ENCODE results near the gene PPP1R14C. TPM values are rescaled to one million over a fixed set of nuclear protein-coding genes. Genes with fewer than 3 reads are reported as not detected.

Gene PPP1R14C
- total and polyA plus RNA-seq, 2 donors (not counting 3 experiments of a cell fraction or from before 2014, with no cell fraction given) = not detected

GRCh38 chr6:150156460-150156859 is 13.6 kb downstream of the PPP1R14C start:
- DNase-seq (ENCODE audit: low read depth, low spot score) (no peak), FAIRE-seq (no peak)
- H3K4me2 ChIP-seq (ENCODE audit: insufficient read depth, low read length) = no peak overlapping the region
- H3K9me3 ChIP-seq (replicated peaks; ENCODE audit: control insufficient read depth, insufficient read depth, low read length) = no peaks in the 10 kb centered on the region
- no peak overlapping the region for H2AFZ ChIP-seq (ENCODE audit: low read depth, low read length)
- H3K9ac ChIP-seq (replicated peaks; ENCODE audit: extremely low read depth, insufficient read depth, low read length) = no peak overlapping the region
- ChIA-PET POLR2A (no interaction called here), CTCF (no interaction called here)
- H3K27me3 ChIP-seq (ENCODE audit: control insufficient read depth in 2 of 2, insufficient read depth in 2 of 2, low read length in 2 of 2) = peaks cover 8 to 13% of the 10 kb centered on the region in 2 experiments
- no TSS peak for BruUV-seq (replicated peaks)
- H4K20me1 ChIP-seq (replicated peaks; ENCODE audit: control insufficient read depth, extremely low read depth, insufficient read depth, low read length) = no peaks in the 10 kb centered on the region
- no peaks in the 10 kb centered on the region for H3K36me3 ChIP-seq (ENCODE audit: control insufficient read depth in 2 of 2, extremely low read depth in 1 of 2, insufficient read depth in 2 of 2, low read length in 2 of 2)
- no peak overlapping the region for H3K4me3 ChIP-seq (replicated peaks in 1 of 3; ENCODE audit: insufficient read depth in 1 of 3, low read depth in 1 of 3, low read length in 3 of 3)
- intact Hi-C loops (cut with micrococcal nuclease) = no loop called here
- dilution Hi-C loops (cut with MboI; ENCODE audit: extremely low pct_ligation_motif_present, low sequenced_read_pairs) = no loop called here
- TF ChIP-seq MYC (IDR thresholded peaks at IDR 0.05; ENCODE audit: low read depth, low read length) (no peak), EZH2 (IDR thresholded peaks at IDR 0.05; ENCODE audit: borderline replicate concordance, low read depth, low read length, severe bottlenecking) (no peak), POLR2AphosphoS5 (IDR thresholded peaks at IDR 0.05; ENCODE audit: insufficient read depth, low read depth, low read length) (no peak), POLR2A (IDR thresholded peaks at IDR 0.05; ENCODE audit: low read depth, low read length) (no peak), JUN (IDR thresholded peaks at IDR 0.05; ENCODE audit: borderline replicate concordance, insufficient read depth, insufficient read length, low read depth) (no peak), GATA2 (IDR thresholded peaks at IDR 0.05; ENCODE audit: insufficient read depth, insufficient read length, low read depth, low read length) (no peak), MAX (IDR thresholded peaks at IDR 0.05; ENCODE audit: insufficient read depth, insufficient read length) (no peak)
- H3K4me1 ChIP-seq (ENCODE audit: control insufficient read depth, extremely low read depth, insufficient read depth, low read length) = no peaks in the 10 kb centered on the region
- no peaks in the 10 kb centered on the region for H3K79me2 ChIP-seq (ENCODE audit: control insufficient read depth, insufficient read depth, low read length)
- H3K9me1 ChIP-seq (replicated peaks; ENCODE audit: control insufficient read depth, extremely low read depth, insufficient read depth, low read length) = no peaks in the 10 kb centered on the region
- no peak overlapping the region for H3K27ac ChIP-seq (ENCODE audit: insufficient read depth, low read depth, low read length)

- no peak for FAIRE-seq
- ChIA-PET POLR2A (no interaction called here), CTCF (no interaction called here)
- Histone ChIP-seq H3K4me3 (replicated peaks in 1 of 3; ENCODE audit: insufficient read depth in 1 of 3, low read depth in 1 of 3, low read length in 3 of 3) (no peak overlapping the region), H3K9me3 (replicated peaks; ENCODE audit: control insufficient read depth, insufficient read depth, low read length) (no peaks in the 10 kb centered on the region), H3K36me3 (ENCODE audit: control insufficient read depth in 2 of 2, extremely low read depth in 1 of 2, insufficient read depth in 2 of 2, low read length in 2 of 2) (no peaks in the 10 kb centered on the region), H3K9ac (replicated peaks; ENCODE audit: extremely low read depth, insufficient read depth, low read length) (no peak overlapping the region), H4K20me1 (replicated peaks; ENCODE audit: control insufficient read depth, extremely low read depth, insufficient read depth, low read length) (no peaks in the 10 kb centered on the region), H2AFZ (ENCODE audit: low read depth, low read length) (no peak overlapping the region), H3K79me2 (ENCODE audit: control insufficient read depth, insufficient read depth, low read length) (no peaks in the 10 kb centered on the region), H3K9me1 (replicated peaks; ENCODE audit: control insufficient read depth, extremely low read depth, insufficient read depth, low read length) (no peaks in the 10 kb centered on the region), H3K27ac (ENCODE audit: insufficient read depth, low read depth, low read length) (no peak overlapping the region), H3K27me3 (ENCODE audit: control insufficient read depth in 2 of 2, insufficient read depth in 2 of 2, low read length in 2 of 2) (peaks cover 8 to 13% of the 10 kb centered on the region in 2 experiments), H3K4me1 (ENCODE audit: control insufficient read depth, extremely low read depth, insufficient read depth, low read length) (no peaks in the 10 kb centered on the region), H3K4me2 (ENCODE audit: insufficient read depth, low read length) (no peak overlapping the region)
- dilution Hi-C loops (cut with MboI; ENCODE audit: extremely low pct_ligation_motif_present, low sequenced_read_pairs) (no loop called here), intact Hi-C loops (cut with micrococcal nuclease) (no loop called here)
- TF ChIP-seq, protein P1, sequence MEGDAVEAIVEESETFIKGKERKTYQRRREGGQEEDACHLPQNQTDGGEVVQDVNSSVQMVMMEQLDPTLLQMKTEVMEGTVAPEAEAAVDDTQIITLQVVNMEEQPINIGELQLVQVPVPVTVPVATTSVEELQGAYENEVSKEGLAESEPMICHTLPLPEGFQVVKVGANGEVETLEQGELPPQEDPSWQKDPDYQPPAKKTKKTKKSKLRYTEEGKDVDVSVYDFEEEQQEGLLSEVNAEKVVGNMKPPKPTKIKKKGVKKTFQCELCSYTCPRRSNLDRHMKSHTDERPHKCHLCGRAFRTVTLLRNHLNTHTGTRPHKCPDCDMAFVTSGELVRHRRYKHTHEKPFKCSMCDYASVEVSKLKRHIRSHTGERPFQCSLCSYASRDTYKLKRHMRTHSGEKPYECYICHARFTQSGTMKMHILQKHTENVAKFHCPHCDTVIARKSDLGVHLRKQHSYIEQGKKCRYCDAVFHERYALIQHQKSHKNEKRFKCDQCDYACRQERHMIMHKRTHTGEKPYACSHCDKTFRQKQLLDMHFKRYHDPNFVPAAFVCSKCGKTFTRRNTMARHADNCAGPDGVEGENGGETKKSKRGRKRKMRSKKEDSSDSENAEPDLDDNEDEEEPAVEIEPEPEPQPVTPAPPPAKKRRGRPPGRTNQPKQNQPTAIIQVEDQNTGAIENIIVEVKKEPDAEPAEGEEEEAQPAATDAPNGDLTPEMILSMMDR (IDR thresholded peaks at IDR 0.05; ENCODE audit: extremely low read depth in 1 of 2, insufficient read depth in 1 of 2, low read depth in 1 of 2, low read length in 2 of 2) = no peak
- no peak for TF ChIP-seq POLR2AphosphoS5 (IDR thresholded peaks at IDR 0.05; ENCODE audit: insufficient read depth, low read depth, low read length)
- TF ChIP-seq JUN (IDR thresholded peaks at IDR 0.05; ENCODE audit: borderline replicate concordance, insufficient read depth, insufficient read length, low read depth) = no peak
- no peak for TF ChIP-seq GATA2 (IDR thresholded peaks at IDR 0.05; ENCODE audit: insufficient read depth, insufficient read length, low read depth, low read length)
- TF ChIP-seq FOS (IDR thresholded peaks at IDR 0.05; ENCODE audit: borderline replicate concordance, insufficient read depth, low read length) = no peak
- TF ChIP-seq MYC (IDR thresholded peaks at IDR 0.05; ENCODE audit: low read depth, low read length) = no peak
- TF ChIP-seq POLR2A (IDR thresholded peaks at IDR 0.05; ENCODE audit: low read depth, low read length) = no peak
- TF ChIP-seq MAX (IDR thresholded peaks at IDR 0.05; ENCODE audit: insufficient read depth, insufficient read length) = no peak
- TF ChIP-seq EZH2 (IDR thresholded peaks at IDR 0.05; ENCODE audit: borderline replicate concordance, low read depth, low read length, severe bottlenecking) = no peak
- no peak for DNase-seq (ENCODE audit: low read depth, low spot score)
- no TSS peak for BruUV-seq (replicated peaks)
Observed at GRCh38 chr6:150157081-150157480, 14.2 kb downstream of the PPP1R14C start.

All from endothelial cell of umbilical vein (primary cell).